NCI-H748 treated with DMSO at 0.1 percent for 48 hours (cell line): ENCODE data around the gene ANLN.
"Not testable (repeated sequence)": the region's sequence is repeated elsewhere in the genome, so short reads cannot be mapped to it uniquely, and the experiment has no call there.

ENCODE experiments used
- DNase-seq: peaks from one replicate; lab custom pipeline; 2025; lab: John Stamatoyannopoulos, UW

Gene ANLN

GRCh38 chr7:36379831-36380504, 9.7 kb upstream of the ANLN start:
- DNase-seq = no peak

- DNase-seq = no peak
Observed at GRCh38 chr7:36381056-36381455, 8.6 kb upstream of the ANLN start.

GRCh38 chr7:36383284-36383683, 6.4 kb upstream of the ANLN start:
- DNase-seq = not testable (repeated sequence)

- DNase-seq = not testable (repeated sequence)
Observed at GRCh38 chr7:36385646-36386045, 4.0 kb upstream of the ANLN start.

- no peak for DNase-seq
Observed at GRCh38 chr7:36387435-36388231, 2.0 kb upstream of the ANLN start.

- no peak for DNase-seq
Observed at GRCh38 chr7:36388423-36388822, 1.2 kb upstream of the ANLN start.

GRCh38 chr7:36390199-36391090, 783 bp downstream of the ANLN start:
- peak; percentile 63 for DNase-seq

GRCh38 chr7:36391436-36392198, 2.0 kb downstream of the ANLN start:
- peak; percentile 27 for DNase-seq

GRCh38 chr7:36393826-36394225, 4.2 kb downstream of the ANLN start:
- DNase-seq = no peak

- DNase-seq = no peak
Observed at GRCh38 chr7:36395171-36395894, 5.7 kb downstream of the ANLN start.

GRCh38 chr7:36396150-36396549, 6.5 kb downstream of the ANLN start:
- no peak for DNase-seq

- no peak for DNase-seq
Observed at GRCh38 chr7:36400036-36400435, 10.4 kb downstream of the ANLN start.

GRCh38 chr7:36400606-36401005, 10.9 kb downstream of the ANLN start:
- no peak for DNase-seq

- no peak for DNase-seq
Observed at GRCh38 chr7:36403452-36403851, 13.8 kb downstream of the ANLN start.

- no peak for DNase-seq
Observed at GRCh38 chr7:36404639-36405408, 15.2 kb downstream of the ANLN start.

- DNase-seq = no peak
Observed at GRCh38 chr7:36405409-36405803, 15.7 kb downstream of the ANLN start.

GRCh38 chr7:36406156-36406555, 16.5 kb downstream of the ANLN start:
- DNase-seq = no peak

- no peak for DNase-seq
Observed at GRCh38 chr7:36407636-36408550, 18.2 kb downstream of the ANLN start.

- DNase-seq = no peak
Observed at GRCh38 chr7:36408589-36408988, 18.9 kb downstream of the ANLN start.
